ENCODE data around the gene CRELD1.
A peak's percentile ranks its signal among the peaks of the same experiment; 100 is the strongest.
"Not testable (repeated sequence)": the region's sequence is repeated elsewhere in the genome, so short reads cannot be mapped to it uniquely, and the experiment has no call there.

The CRELD1 gene, protein sequence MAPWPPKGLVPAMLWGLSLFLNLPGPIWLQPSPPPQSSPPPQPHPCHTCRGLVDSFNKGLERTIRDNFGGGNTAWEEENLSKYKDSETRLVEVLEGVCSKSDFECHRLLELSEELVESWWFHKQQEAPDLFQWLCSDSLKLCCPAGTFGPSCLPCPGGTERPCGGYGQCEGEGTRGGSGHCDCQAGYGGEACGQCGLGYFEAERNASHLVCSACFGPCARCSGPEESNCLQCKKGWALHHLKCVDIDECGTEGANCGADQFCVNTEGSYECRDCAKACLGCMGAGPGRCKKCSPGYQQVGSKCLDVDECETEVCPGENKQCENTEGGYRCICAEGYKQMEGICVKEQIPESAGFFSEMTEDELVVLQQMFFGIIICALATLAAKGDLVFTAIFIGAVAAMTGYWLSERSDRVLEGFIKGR
- total RNA-seq = 15.0 reads per million, percentile 40 among the genes with 10 or more reads in this experiment

- peak; percentile 95 for DNase-seq
Observed at GRCh38 chr3:9933561-9934234, at the start of gene CRELD1. Gene CRELD1 (plus strand): TSS chr3:9933834. CDS start chr3:9934439, 605 bp downstream.

- no peak for DNase-seq
Observed at GRCh38 chr3:9884555-9885165, 49.0 kb upstream of the CRELD1 start.

DNA sequence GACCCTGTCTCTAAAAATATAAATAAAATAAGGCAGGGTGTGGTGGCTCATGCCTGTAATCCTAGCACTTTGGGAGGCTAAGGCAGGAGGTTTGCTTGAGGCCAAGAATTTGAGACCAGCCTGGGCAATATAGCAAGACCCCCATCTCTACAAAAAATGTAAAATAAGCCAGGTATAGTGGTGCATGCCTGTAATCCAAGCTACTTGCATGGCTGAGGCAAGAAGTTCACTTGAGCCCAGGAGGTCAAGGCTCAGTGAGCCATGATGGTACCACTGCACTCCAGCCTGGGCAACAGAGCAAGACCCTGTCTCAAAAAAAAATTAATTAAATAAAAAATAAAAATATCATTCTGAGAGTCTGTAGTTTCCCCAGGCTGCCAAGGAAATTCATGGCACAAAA lies 47.3 kb upstream of the CRELD1 start:
- no peak for DNase-seq

DNA sequence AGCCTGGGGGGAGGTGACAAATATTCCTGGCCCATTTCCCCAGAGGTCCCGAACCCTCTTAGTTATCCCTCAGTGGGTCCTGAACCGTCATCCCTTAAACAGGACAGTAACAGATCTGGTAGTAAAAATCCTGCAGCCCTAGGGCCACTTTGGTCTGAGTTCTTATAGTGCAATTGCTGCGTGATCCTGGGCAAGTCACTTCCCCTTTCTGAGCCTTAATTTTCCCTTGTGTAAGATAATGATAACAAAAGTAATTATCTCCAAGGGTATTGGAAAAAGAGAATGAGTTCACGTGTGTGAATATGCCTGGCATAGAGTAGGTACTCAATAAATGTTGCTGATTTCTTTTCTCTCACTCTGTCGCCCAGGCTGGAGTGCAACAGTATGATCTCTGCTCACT lies 46.2 kb upstream of the CRELD1 start:
- DNase-seq = no peak

- DNase-seq = no peak
Observed at GRCh38 chr3:9888540-9888939, 45.1 kb upstream of the CRELD1 start.

- no peak for DNase-seq
Observed at GRCh38 chr3:9889405-9889804, 44.2 kb upstream of the CRELD1 start.

- DNase-seq = peak; percentile 87
Observed at GRCh38 chr3:9890249-9891071, 43.2 kb upstream of the CRELD1 start, which contains the start of gene JAGN1. Gene JAGN1 (plus strand): TSS chr3:9890610. CDS start chr3:9890723, 113 bp downstream.

- DNase-seq = no peak
Observed at GRCh38 chr3:9891072-9891622, 42.5 kb upstream of the CRELD1 start.

- DNase-seq = no peak
Observed at GRCh38 chr3:9893739-9894138, 39.9 kb upstream of the CRELD1 start.

GRCh38 chr3:9895715-9896114 lies 37.9 kb upstream of the CRELD1 start:
- not testable (repeated sequence) for DNase-seq

DNA sequence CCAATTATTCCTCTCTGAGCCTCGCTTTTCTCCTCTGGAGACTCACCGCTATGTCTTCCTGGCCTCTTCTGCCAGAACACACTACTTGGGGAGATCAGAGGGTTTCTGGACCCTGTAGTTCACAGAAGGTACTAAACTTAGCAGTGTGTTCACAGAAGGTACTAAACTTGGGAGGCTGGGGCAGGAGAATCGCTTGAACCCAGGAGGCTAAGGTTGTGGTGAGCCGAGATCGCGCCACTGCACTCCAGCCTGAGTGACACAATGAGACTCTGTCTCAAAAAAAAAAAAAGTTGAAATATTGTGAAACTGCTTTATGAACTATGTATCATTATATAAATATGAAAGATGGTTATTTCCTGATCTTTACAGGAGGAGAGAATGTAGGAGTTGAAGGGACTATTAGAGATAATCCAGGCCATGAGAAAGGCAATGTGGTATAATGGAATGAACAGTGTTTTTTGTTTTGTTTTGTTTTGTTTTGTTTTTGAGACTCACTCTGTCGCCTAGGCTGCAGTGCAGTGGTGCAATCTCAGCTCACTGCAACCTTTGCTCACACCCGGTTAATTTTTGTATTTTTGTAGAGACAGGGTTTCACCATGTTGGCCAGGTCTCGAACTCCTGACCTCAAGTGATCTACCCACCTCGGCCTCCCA lies 36.8 kb upstream of the CRELD1 start:
- DNase-seq = not testable (repeated sequence)

GRCh38 chr3:9897408-9898372 lies 35.9 kb upstream of the CRELD1 start:
- DNase-seq = no peak

DNA sequence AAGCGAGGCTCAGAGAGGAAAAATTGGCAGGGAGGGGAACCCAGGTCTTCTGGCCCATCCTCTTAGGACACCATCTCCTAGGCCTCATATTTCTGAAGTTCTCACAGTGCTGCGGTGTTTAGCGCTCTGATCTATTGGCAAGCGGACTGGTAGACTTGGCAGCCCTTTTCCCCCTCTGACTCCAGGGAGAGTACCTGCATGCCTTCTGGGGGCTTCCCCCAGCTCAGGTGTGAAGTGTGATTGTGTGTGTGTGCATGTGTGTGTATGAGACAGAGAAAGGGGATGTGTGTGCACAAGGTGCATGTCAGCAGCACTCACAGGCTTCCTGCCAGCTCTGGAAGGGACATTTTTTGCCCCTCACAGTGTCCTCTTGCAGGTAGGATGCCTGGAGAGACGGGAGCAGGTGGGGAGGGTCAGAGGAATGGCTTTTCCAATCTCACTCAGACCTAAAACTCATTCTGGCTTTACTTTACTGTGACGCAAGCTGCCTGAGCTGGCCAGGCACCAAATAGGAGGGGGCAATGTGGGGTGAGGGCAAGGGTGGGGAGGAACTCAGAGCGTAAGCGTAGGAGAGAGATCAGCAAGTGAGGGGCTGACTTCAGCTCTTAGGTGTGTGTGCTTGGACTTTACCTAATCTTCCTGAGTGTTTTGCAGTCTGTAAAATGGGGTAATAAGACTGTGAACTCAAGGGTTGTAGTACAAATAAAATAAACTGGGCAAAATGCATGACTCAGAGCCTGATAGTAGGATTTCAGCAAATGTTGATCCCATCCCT lies 35.0 kb upstream of the CRELD1 start:
- no peak for DNase-seq

DNA sequence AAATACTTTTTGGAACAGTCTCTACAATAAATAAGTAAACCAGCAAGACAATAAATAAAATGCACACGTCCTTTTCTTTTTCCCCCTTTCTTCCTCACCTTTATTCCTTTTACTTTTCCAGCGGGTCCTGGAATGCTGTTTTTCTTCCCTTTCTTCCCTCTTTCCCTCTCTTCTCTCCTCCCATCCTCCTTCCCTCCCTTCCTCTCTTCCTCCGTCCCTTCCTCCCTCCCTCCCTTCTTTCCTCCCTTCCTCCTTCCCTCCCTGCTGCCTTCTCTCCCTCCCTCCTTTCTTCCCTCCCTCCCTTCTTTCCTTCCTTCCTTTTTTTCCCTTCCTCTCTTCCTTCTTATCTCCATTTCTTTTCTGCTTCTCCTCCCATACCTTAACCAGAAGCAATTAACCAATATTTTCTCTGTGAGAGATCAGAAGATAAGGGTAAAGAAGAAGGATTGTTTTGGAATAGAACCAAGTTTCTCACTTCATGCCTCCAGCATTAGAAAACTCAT lies 34.3 kb upstream of the CRELD1 start:
- DNase-seq = no peak

- DNase-seq = not testable (repeated sequence)
Observed at GRCh38 chr3:9900965-9901415, 32.6 kb upstream of the CRELD1 start.

- DNase-seq = no peak
Observed at GRCh38 chr3:9901967-9902366, 31.7 kb upstream of the CRELD1 start.

DNA sequence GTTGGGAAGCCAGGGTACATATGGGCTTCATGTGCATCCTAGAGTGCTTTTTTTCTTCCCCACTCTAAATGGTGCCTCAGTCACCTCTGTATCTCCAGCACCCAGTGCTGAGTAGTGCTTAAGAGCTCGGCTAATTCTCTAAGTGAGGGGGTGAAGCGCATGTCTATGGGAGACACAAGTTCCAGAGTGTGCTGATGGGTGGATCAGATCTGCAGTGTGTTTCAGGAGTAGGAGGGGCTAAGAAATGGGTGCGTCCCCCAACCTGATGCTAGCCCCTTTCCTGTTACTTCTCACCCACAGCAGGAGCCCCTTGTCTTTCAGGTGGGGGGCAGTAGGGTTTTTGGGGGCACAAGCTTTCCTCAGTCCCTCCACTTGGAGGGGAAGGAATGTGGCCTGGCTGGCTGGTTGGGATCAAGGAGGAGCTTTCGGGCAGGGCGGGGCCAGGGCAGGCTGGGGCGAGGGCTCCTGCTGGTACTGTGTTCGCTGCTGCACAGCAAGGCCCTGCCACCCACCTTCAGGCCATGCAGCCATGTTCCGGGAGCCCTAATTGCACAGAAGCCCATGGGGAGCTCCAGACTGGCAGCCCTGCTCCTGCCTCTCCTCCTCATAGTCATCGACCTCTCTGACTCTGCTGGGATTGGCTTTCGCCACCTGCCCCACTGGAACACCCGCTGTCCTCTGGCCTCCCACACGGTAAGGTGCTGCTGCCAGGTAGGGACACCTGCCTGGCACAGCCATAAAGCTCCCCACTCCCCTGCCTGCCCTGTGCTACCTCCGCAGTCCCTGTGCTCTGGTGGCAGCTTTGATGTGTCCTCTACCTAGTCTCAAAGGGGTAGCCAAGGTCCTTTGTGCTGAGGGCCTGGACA lies 31.0 kb upstream of the CRELD1 start, which contains the start of gene IL17RE:
IL17RE (plus strand) TSS at position 477 of the 866 bp plus-strand sequence; CDS start at position 562, 85 bp downstream.
- DNase-seq = no peak

DNA sequence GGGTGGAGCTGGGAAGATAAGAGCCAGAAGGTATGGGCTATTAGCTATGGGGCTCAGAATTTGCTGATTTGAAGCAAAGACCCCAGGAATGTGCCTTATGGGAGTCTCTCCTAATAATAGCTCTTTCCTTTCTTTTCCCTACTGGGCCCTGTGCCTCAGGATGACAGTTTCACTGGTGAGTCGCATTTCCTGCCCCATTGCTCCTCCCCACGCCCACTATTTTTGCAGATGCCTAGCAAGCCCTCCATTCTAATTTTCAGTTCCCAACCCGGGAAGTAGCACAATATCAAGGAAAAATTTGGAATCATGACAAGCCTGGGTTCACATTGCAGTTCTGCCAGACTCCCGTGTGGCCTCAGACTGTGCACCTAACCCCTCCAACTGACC lies 30.4 kb upstream of the CRELD1 start:
- DNase-seq = no peak
